ENCODE data around the gene SCN5A.

SCN5A gene

DNA sequence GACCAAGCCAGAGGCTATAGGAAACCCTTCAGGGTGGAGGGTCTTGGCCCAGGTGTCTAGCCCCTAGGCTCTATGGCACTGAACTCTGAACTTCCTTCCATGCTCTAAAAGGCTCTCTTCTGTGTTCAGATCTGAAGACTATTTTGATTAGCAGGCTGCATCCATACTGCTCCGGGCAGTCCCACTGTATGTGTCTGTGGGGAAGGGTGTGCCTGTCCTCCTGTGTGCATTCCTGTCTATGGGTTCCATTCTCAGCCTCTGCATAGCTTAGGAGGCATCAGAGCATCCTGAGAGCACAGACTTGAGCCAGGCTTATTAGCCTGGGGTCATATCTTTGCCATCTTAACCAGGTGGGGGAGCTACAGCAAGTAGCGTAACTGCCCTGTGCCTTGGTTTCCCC is 115.3 kb downstream of the SCN5A start:
- DNase-seq, result no peak

- DNase-seq, result no peak
Observed at GRCh38 chr3:38533285-38533976, 116.1 kb downstream of the SCN5A start.

GRCh38 chr3:38532529-38532928 is 117.0 kb downstream of the SCN5A start:
- DNase-seq, result no peak

DNA sequence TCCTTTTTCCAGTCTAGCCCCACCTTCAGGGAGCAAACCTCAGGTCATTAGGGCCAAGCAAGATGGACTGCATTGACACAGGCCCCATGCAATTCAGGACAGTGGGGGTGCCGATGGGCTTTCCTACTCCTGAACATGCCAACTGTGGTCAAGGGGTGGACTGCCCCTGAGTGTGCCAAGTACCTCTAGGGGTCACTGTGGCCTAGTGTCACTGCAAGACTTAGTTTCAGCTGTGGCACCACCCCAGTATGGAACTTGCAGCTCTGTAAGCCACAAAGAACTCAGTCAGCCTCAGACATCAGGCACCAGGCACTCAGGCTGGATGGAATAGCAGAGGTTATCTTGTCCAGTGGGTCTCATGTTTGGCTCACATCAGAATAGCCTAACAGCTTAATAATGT is 121.0 kb downstream of the SCN5A start:
- DNase-seq, result no peak

GRCh38 chr3:38526792-38527191 is 122.7 kb downstream of the SCN5A start:
- DNase-seq, result no peak

DNA sequence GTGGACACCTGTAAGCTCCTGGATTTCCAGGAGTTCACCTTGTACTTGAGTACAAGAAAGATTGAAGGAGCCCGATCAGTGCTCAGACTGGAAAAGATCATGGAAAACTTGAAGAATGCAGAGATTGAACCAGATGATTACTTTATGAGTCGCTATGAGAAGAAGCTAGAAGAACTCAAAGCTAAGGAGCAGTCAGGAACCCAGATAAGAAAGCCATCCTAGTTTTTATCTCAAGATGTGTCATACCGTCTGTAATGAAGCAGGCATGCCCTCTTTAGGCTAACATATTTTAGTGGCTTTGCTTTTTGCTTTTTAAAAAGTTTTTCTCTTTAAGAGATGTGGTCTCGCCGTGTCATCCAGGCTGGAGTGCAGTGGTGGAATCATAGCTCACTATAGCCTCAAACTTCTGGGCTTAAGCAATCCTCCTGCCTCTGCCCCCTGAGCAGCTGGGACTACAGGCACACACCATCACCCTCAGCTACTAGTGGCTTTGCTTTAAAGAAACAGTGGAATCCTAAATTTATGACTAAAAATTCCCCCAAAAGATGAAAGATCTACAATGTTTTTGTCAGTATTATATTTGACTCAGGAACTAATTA is 125.2 kb downstream of the SCN5A start:
- peak; percentile 44 for DNase-seq

- DNase-seq, result no peak
Observed at GRCh38 chr3:38522002-38522401, 127.5 kb downstream of the SCN5A start.

GRCh38 chr3:38521391-38521987 is 128.0 kb downstream of the SCN5A start:
- peak; percentile 65 for DNase-seq

DNA sequence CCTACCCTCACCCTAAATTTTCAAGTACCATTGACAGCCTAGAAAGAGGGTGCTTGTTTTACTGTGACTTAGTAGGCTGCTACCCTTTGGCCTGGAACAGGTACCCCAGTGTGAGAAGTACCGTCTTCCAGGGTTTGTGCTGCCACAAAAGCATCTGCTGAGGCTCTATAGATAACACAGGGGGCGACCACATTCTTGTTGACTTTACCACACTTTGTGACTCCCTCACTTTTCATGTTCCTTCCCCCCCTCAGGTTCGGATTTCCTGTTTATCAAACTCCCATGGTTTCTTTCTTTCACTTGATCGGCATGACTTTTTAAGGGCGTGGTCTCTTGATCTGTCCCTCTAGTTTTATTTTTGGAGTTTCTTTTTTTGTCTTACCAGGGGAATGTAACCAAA is 129.8 kb downstream of the SCN5A start:
- no peak for DNase-seq

- DNase-seq, result peak; percentile 82
Observed at GRCh38 chr3:38519000-38519399, 130.5 kb downstream of the SCN5A start.

GRCh38 chr3:38516669-38517068 is 132.8 kb downstream of the SCN5A start:
- DNase-seq, result no peak

DNA sequence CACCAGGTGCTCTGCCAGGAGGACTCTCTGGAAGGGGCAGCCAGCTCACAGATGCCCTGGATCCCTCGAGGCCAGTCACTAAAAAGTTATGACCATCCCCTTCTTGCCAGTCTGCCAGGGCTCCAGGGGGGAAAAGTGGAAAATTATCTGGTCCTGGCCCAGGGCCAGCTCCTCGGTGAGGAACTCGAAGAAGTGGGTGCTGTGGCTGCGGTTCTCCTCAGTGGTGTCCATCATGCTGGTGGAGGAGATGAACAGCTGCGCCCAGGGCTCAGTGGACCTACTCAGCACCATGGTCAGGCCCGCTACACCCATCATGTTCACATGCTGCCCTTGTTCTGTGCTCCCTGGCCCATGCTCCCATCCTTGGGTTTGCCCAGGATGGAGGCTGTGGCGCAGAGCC is 134.1 kb downstream of the SCN5A start:
- no peak for DNase-seq

- DNase-seq, result no peak
Observed at GRCh38 chr3:38511546-38511945, 137.9 kb downstream of the SCN5A start.

- no peak for DNase-seq
Observed at GRCh38 chr3:38510631-38511030, 138.9 kb downstream of the SCN5A start.

GRCh38 chr3:38509732-38510131 is 139.8 kb downstream of the SCN5A start:
- DNase-seq, result no peak

- no peak for DNase-seq
Observed at GRCh38 chr3:38507120-38507519, 142.4 kb downstream of the SCN5A start.

- DNase-seq, result no peak
Observed at GRCh38 chr3:38500688-38501417, 148.6 kb downstream of the SCN5A start.
